Mesenchymal stem cell (in vitro differentiated cells and primary cell): ENCODE results near the gene PI16.

Experiments used
- DNase-seq: peaks from one replicate; pipeline ENCODE4 v3.0.0-alpha.2; 2013
- H2AFZ ChIP-seq: one replicate; pipeline ENCODE4 v1.6.1; 2013; ENCODE audit warnings: low read depth, mild to moderate bottlenecking, control low read depth, inconsistent platforms, low read length, moderate library complexity
- H2AK5ac ChIP-seq: 2 replicates; pipeline ENCODE4 v1.6.1; 2013; ENCODE audit warnings: low read length, moderate library complexity, mild to moderate bottlenecking, inconsistent platforms; ENCODE audit not compliant: severe bottlenecking
- H2BK120ac ChIP-seq: one replicate; pipeline ENCODE4 v1.6.1; 2013; ENCODE audit warnings: low read depth, mild to moderate bottlenecking, inconsistent platforms, low read length, moderate library complexity
- H2BK12ac ChIP-seq, 2 experiments: one replicate each; pipeline ENCODE4 v1.6.1; 2013; ENCODE audit warnings: inconsistent platforms in 2 of 2, low read length in 2 of 2, mild to moderate bottlenecking in 2 of 2, moderate library complexity in 2 of 2, control low read depth in 1 of 2
- H2BK15ac ChIP-seq: one replicate; pipeline ENCODE4 v1.6.1; 2013; ENCODE audit warnings: mild to moderate bottlenecking, low read depth, inconsistent platforms; ENCODE audit not compliant: poor library complexity, severe bottlenecking
- H2BK5ac ChIP-seq: 2 replicates; pipeline ENCODE4 v1.6.1; 2013; ENCODE audit warnings: low read depth, mild to moderate bottlenecking, low read length, control low read depth, inconsistent platforms; ENCODE audit not compliant: poor library complexity, severe bottlenecking
- H3K14ac ChIP-seq, 2 experiments: one replicate each; pipeline ENCODE4 v1.6.1; 2013; ENCODE audit warnings: inconsistent platforms in 2 of 2, low read length in 2 of 2, control low read depth in 1 of 2, mild to moderate bottlenecking in 1 of 2, moderate library complexity in 1 of 2
- H3K18ac ChIP-seq, 2 experiments: one replicate each; pipeline ENCODE4 v1.6.1; 2013; ENCODE audit warnings: inconsistent platforms in 2 of 2, low read length in 2 of 2, control low read depth in 1 of 2, low read depth in 1 of 2, mild to moderate bottlenecking in 1 of 2
- H3K23ac ChIP-seq, 2 experiments: one replicate each; pipeline ENCODE4 v1.6.1; 2013; ENCODE audit warnings: inconsistent platforms in 2 of 2, low read length in 2 of 2, mild to moderate bottlenecking in 2 of 2, moderate library complexity in 2 of 2, control low read depth in 1 of 2
- H3K27ac ChIP-seq: 2 replicates; pipeline ENCODE4 v1.5.1; 2013; ENCODE audit warnings: mild to moderate bottlenecking, moderate library complexity, low read length, control low read depth, inconsistent platforms; ENCODE audit not compliant: poor library complexity, severe bottlenecking
- H3K27me3 ChIP-seq, 2 experiments: 2 replicates each; pipeline versions ENCODE4 v1.6.1 to v1.7.0; 2013; ENCODE audit warnings: low read length in 2 of 2, mild to moderate bottlenecking in 2 of 2, moderate library complexity in 2 of 2, control low read depth in 1 of 2, inconsistent platforms in 1 of 2; ENCODE audit not compliant: control insufficient read depth in 1 of 2, insufficient read depth in 1 of 2
- H3K36me3 ChIP-seq, 2 experiments: 2 replicates each; pipeline versions ENCODE4 v1.6.1 to v1.7.0; 2013; ENCODE audit warnings: low read length in 2 of 2, control low read depth in 1 of 2, inconsistent platforms in 1 of 2, low read depth in 1 of 2, mild to moderate bottlenecking in 1 of 2; ENCODE audit not compliant: insufficient read depth in 2 of 2, control insufficient read depth in 1 of 2
- H3K4ac ChIP-seq, 2 experiments: one replicate each; pipeline ENCODE4 v1.6.1; 2013; ENCODE audit warnings: inconsistent platforms in 2 of 2, low read length in 2 of 2, mild to moderate bottlenecking in 2 of 2, moderate library complexity in 2 of 2, control low read depth in 1 of 2, low read depth in 1 of 2
- H3K4me1 ChIP-seq: 2 replicates; pipeline ENCODE4 v1.6.1; 2013; ENCODE audit warnings: low read depth, low read length, control low read depth; ENCODE audit not compliant: control insufficient read depth, insufficient read depth
- H3K4me2 ChIP-seq: 2 replicates; pipeline ENCODE4 v1.6.1; 2013; ENCODE audit warnings: low read length, mild to moderate bottlenecking, inconsistent platforms; ENCODE audit not compliant: poor library complexity, severe bottlenecking
- H3K4me3 ChIP-seq, 2 experiments: 2 replicates each; pipeline versions ENCODE4 v1.5.1 to v1.7.0; 2013; ENCODE audit warnings: low read length in 2 of 2, mild to moderate bottlenecking in 2 of 2, control low read depth in 1 of 2, low read depth in 1 of 2; ENCODE audit not compliant: insufficient read depth in 1 of 2
- H3K79me1 ChIP-seq: replicated peaks from 2 replicates; pipeline ENCODE4 v1.6.1; 2013; ENCODE audit warnings: mild to moderate bottlenecking, control low read depth, low read length, inconsistent platforms; ENCODE audit not compliant: poor library complexity, severe bottlenecking
- H3K9ac ChIP-seq: 2 replicates; pipeline ENCODE4 v1.7.0; 2013; ENCODE audit warnings: mild to moderate bottlenecking, low read length, moderate library complexity
- H3K9me3 ChIP-seq: 2 replicates; pipeline ENCODE4 v1.7.0; 2013; ENCODE audit warnings: mild to moderate bottlenecking, low read length; ENCODE audit not compliant: control insufficient read depth
- H4K8ac ChIP-seq: one replicate; pipeline ENCODE4 v1.6.1; 2013; ENCODE audit warnings: inconsistent platforms, mild to moderate bottlenecking, low read length, moderate library complexity
- H4K91ac ChIP-seq: one replicate; pipeline ENCODE4 v1.6.1; 2013; ENCODE audit warnings: mild to moderate bottlenecking, low read length, inconsistent platforms
- WGBS: methylation state at CpG from one replicate; pipeline ENCODE4 v1.1.7; 2013; ENCODE audit warnings: mixed read lengths; 5-methylcytosine and 5-hydroxymethylcytosine counted together

Gene PI16

DNA sequence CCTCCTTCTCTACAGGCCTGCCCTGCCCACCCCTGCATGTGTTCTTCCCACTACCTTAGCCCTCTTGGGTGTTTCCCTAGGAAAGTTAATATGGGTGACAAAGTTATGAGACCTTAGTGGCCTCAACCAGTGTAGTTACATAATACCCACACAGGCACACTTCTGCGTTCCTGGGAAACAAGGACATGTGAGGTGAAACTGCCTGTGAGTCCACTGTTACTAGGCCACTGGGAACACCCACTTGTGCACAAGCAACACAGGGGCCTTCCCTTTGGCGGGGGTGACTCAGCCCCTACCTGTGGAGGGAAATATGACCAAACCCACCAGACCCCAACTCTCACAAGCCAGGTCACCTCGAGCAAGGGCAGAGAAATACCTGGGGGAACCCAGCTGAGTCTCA lies 12.8 kb downstream of the PI16 start:
- Histone ChIP-seq H3K9me3 (no peaks in the 10 kb centered on the region), H3K4me2 (no peak overlapping the region), H2BK5ac (no peak overlapping the region), H2BK120ac (no peak overlapping the region), H3K4me3 (no peak overlapping the region), H3K4ac (no peak overlapping the region), H3K79me1 (peaks cover 18% of the 10 kb centered on the region), H3K27ac (no peak overlapping the region), H3K36me3 (peaks cover 61 to 63% of the 10 kb centered on the region in 2 experiments), H2AK5ac (no peak overlapping the region), H4K91ac (no peak overlapping the region), H3K9ac (no peak overlapping the region), H3K14ac (no peak overlapping the region), H2BK15ac (no peak overlapping the region), H4K8ac (no peak overlapping the region), H3K18ac (no peak overlapping the region), H2AFZ (no peak overlapping the region), H3K27me3 (no peaks in the 10 kb centered on the region), H2BK12ac (no peak overlapping the region), H3K4me1 (peaks cover 8% of the 10 kb centered on the region), H3K23ac (no peak overlapping the region)
- no peak for DNase-seq
- 100% methylated on average over 3 of the region's 3 CpGs for WGBS

DNA sequence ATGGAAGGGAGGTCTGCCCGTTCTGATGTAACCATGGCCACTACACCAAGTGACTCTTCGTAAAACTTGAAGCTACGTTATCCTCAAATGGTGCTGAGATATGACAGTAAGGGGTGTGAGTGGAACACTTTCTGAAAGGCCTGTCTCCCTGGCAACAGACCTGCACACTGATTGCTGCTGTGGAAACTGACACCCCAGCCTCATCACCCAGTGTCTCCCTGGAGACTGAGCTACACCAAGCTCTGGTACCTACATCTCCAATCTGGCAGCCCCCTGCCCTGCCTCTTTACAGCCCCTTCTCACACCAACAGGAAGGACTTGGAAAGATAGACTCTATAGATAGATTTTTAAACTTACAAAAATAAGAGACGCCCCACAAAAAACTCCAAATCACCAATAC lies 13.2 kb downstream of the PI16 start:
- Histone ChIP-seq H2BK120ac (no peak overlapping the region), H4K8ac (no peak overlapping the region), H3K36me3 (peaks cover 66 to 68% of the 10 kb centered on the region in 2 experiments), H2AK5ac (no peak overlapping the region), H3K27me3 (no peaks in the 10 kb centered on the region), H2AFZ (no peak overlapping the region), H3K4me1 (peaks cover 8% of the 10 kb centered on the region), H3K27ac (no peak overlapping the region), H3K4ac (no peak overlapping the region), H3K4me3 (no peak overlapping the region), H2BK15ac (no peak overlapping the region), H3K9ac (no peak overlapping the region), H3K79me1 (peaks cover 22% of the 10 kb centered on the region), H3K18ac (no peak overlapping the region), H3K23ac (no peak overlapping the region), H3K4me2 (no peak overlapping the region), H2BK5ac (no peak overlapping the region), H3K9me3 (no peaks in the 10 kb centered on the region), H2BK12ac (no peak overlapping the region), H4K91ac (no peak overlapping the region), H3K14ac (no peak overlapping the region)
- 99% methylated on average over 4 of the region's 4 CpGs for WGBS
- no peak for DNase-seq

- Histone ChIP-seq H3K27ac (no peak overlapping the region), H3K9me3 (no peaks in the 10 kb centered on the region), H3K9ac (no peak overlapping the region), H2AK5ac (no peak overlapping the region), H4K91ac (no peak overlapping the region), H3K4me1 (peaks cover 8% of the 10 kb centered on the region), H3K4me3 (no peak overlapping the region), H3K79me1 (peaks cover 22% of the 10 kb centered on the region), H2BK120ac (no peak overlapping the region), H4K8ac (no peak overlapping the region), H3K27me3 (no peaks in the 10 kb centered on the region), H3K14ac (no peak overlapping the region), H2BK12ac (no peak overlapping the region), H3K18ac (no peak overlapping the region), H2BK15ac (no peak overlapping the region), H2AFZ (no peak overlapping the region), H2BK5ac (no peak overlapping the region), H3K36me3 (peaks cover 67 to 75% of the 10 kb centered on the region in 2 experiments), H3K4ac (no peak overlapping the region), H3K23ac (no peak overlapping the region), H3K4me2 (no peak overlapping the region)
- no peak for DNase-seq
- 95% methylated on average over 16 of the region's 16 CpGs for WGBS
These were observed 13.9 kb downstream of the PI16 start for GRCh38 chr6:36968266-36968977.

DNA sequence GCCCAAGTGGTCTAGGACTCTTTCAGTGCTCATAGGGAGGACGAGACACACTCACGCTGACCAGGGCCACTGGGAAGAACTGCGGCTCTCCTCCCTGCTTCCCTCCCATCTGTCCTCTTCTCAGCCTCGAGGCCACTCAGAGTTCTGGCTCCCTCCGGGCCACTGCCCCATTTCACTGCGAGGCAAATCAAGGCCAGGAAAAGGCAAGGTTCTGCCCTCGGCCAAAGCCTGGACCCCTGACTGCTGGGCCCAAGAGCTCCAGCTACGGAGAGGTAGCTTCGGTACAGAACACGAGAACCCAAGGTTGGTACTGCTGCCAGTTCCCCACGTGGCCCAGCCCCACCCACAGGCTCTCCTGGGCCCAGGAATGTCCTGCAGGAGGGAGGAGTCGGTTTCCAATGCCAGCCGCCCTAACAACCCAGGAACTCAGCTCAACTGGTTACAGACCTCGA lies 14.7 kb downstream of the PI16 start:
- H3K9me3 ChIP-seq: no peaks in the 10 kb centered on the region
- H2BK5ac ChIP-seq: no peak overlapping the region
- no peak overlapping the region for H3K27ac ChIP-seq
- H2AK5ac ChIP-seq: no peak overlapping the region
- no peak overlapping the region for H3K23ac ChIP-seq
- H2BK12ac ChIP-seq: no peak overlapping the region
- peaks cover 24% of the 10 kb centered on the region for H3K79me1 ChIP-seq
- H2BK15ac ChIP-seq: no peak overlapping the region
- H3K18ac ChIP-seq: no peak overlapping the region
- H3K4ac ChIP-seq: no peak overlapping the region
- no peak overlapping the region for H4K91ac ChIP-seq
- H3K14ac ChIP-seq: no peak overlapping the region
- no peak overlapping the region for H3K4me3 ChIP-seq
- no peak for DNase-seq
- H2BK120ac ChIP-seq: no peak overlapping the region
- WGBS: 94% methylated on average over 14 of the region's 14 CpGs
- no peaks in the 10 kb centered on the region for H3K27me3 ChIP-seq
- H4K8ac ChIP-seq: no peak overlapping the region
- H3K36me3 ChIP-seq: peaks cover 73 to 83% of the 10 kb centered on the region in 2 experiments
- no peak overlapping the region for H2AFZ ChIP-seq
- peaks cover 4% of the 10 kb centered on the region for H3K4me1 ChIP-seq
- H3K4me2 ChIP-seq: no peak overlapping the region
- H3K9ac ChIP-seq: no peak overlapping the region
